HCT116 (cell line): ENCODE data around the gene CORO2B. TPM values are rescaled to one million over a fixed set of nuclear protein-coding genes. Genes with fewer than 3 reads are reported as not detected.

Source experiments
- ATAC-seq: fragments of 200-7000 bp; cut with Tn5 transposase; 2 replicates; pipeline ENCODE4 v1.9.1; 2020; ENCODE audit warnings: mild to moderate bottlenecking, moderate library complexity
- BruUV-seq: library from RNA; stranded (reverse); fragments of 400-500 nt; replicated peaks from 2 replicates; lab custom pipeline; 2021; lab: Mats Ljungman, UMichigan
- CTCF ChIA-PET: fragments of 300-600 bp; sonication (Branson Sonifier 250); formaldehyde crosslinking; loops from one replicate; lab custom pipeline; 2021; ENCODE audit warnings: antibody characterized with exemption; lab: Charles Lee
- POLR2A ChIA-PET: fragments of 300-600, 350-600 bp; sonication (Branson Sonifier 250); formaldehyde crosslinking; loops from one replicate; lab custom pipeline; 2021; ENCODE audit warnings: antibody characterized with exemption; lab: Charles Lee
- RAD21 ChIA-PET, 2 experiments: fragments of 300-600 bp; sonication (Branson Sonifier 250); formaldehyde crosslinking; loops; one replicate each; lab custom pipeline; 2023; ENCODE audit warnings: low total read pairs in 2 of 2; ENCODE audit not compliant: uncharacterized antibody in 2 of 2, unreplicated experiment in 2 of 2, low non-redundant PET in 1 of 2; lab: Charles Lee
- DNase-seq: peaks from one replicate; pipeline ENCODE4 v3.0.0-alpha.2; 2010; ENCODE audit warnings: low read depth, low spot score
- H2AFZ ChIP-seq: fragments of 200-600 bp; shearing (Covaris generic), sonication (generic); 2 replicates; pipeline ENCODE4 v1.6.1; 2017; ENCODE audit warnings: low read depth, mixed run types, mixed read lengths, antibody characterized with exemption, low read length; ENCODE audit not compliant: poor library complexity, severe bottlenecking
- H3K27ac ChIP-seq: 2 replicates; pipeline ENCODE4 v1.5.1; 2012; ENCODE audit warnings: low read depth, low read length
- H3K27me3 ChIP-seq: fragments of 200-600 bp; sonication (generic); 2 replicates; pipeline ENCODE4 v1.6.1; 2016; ENCODE audit warnings: mixed run types, low read length, mixed read lengths; ENCODE audit not compliant: insufficient read depth
- H3K36me3 ChIP-seq, 2 experiments: fragments of 200-500 bp in 1 of 2; fragments of 200-600 bp in 1 of 2; sonication (Bioruptor generic) in 1 of 2; sonication (generic) in 1 of 2; 2 replicates each; pipeline versions ENCODE4 v1.5.1 to v1.6.1; 2014 to 2016; ENCODE audit warnings: low read length in 2 of 2, inconsistent platforms in 1 of 2, mixed read lengths in 1 of 2, mixed run types in 1 of 2; ENCODE audit not compliant: insufficient read depth in 2 of 2, control insufficient read depth in 1 of 2
- H3K4me1 ChIP-seq, 2 experiments: fragments of 200-600 bp in 1 of 2; sonication (generic) in 1 of 2; 2 replicates each; pipeline versions ENCODE4 v1.5.1 to v1.6.1; 2012 to 2017; ENCODE audit warnings: low read length in 2 of 2, inconsistent platforms in 1 of 2, mild to moderate bottlenecking in 1 of 2, mixed read lengths in 1 of 2, mixed run types in 1 of 2, moderate library complexity in 1 of 2; ENCODE audit not compliant: insufficient read depth in 2 of 2, control insufficient read depth in 1 of 2
- H3K4me2 ChIP-seq: fragments of 200-600 bp; sonication (generic); 2 replicates; pipeline ENCODE4 v1.6.1; 2017; ENCODE audit warnings: mixed run types, low read length, mixed read lengths
- H3K4me3 ChIP-seq, 2 experiments: fragments of 200-600 bp in 1 of 2; sonication (generic) in 1 of 2; replicated peaks in 1 of 2; 2 replicates each; pipeline ENCODE4 v1.5.1; 2011 to 2016; ENCODE audit warnings: low read length in 2 of 2, control low read depth in 1 of 2, low read depth in 1 of 2, mild to moderate bottlenecking in 1 of 2, mixed read lengths in 1 of 2, mixed run types in 1 of 2
- H3K79me2 ChIP-seq: fragments of 200-600 bp; sonication (generic); 2 replicates; pipeline ENCODE4 v1.6.1; 2017; ENCODE audit warnings: mild to moderate bottlenecking, mixed run types, low read length, moderate library complexity, mixed read lengths; ENCODE audit not compliant: insufficient read depth
- H3K9ac ChIP-seq: fragments of 200-600 bp; sonication (generic); 2 replicates; pipeline ENCODE4 v1.6.1; 2016; ENCODE audit warnings: low read length, mixed read lengths
- H3K9me2 ChIP-seq: fragments of 200-600 bp; sonication (generic), shearing (Covaris generic); 2 replicates; pipeline ENCODE4 v1.6.1; 2017; ENCODE audit warnings: mixed run types, mild to moderate bottlenecking, moderate library complexity; ENCODE audit not compliant: insufficient read depth
- H3K9me3 ChIP-seq, 2 experiments: fragments of 200-500 bp in 1 of 2; fragments of 200-600 bp in 1 of 2; sonication (Bioruptor generic) in 1 of 2; sonication (generic) in 1 of 2; 2 replicates each; pipeline ENCODE4 v1.6.1; 2014 to 2017; ENCODE audit warnings: low read length in 2 of 2, mixed read lengths in 2 of 2, inconsistent platforms in 1 of 2, low read depth in 1 of 2, mild to moderate bottlenecking in 1 of 2, mixed run types in 1 of 2, moderate library complexity in 1 of 2; ENCODE audit not compliant: control insufficient read depth in 1 of 2, insufficient read depth in 1 of 2
- H4K20me1 ChIP-seq: fragments of 200-600 bp; sonication (generic), shearing (Covaris generic); 2 replicates; pipeline ENCODE4 v1.6.1; 2017; ENCODE audit warnings: mixed run types, mild to moderate bottlenecking, moderate library complexity; ENCODE audit not compliant: insufficient read depth
- ATF3 ChIP-seq: IDR thresholded peaks from 2 replicates; pipeline ENCODE4 v1.6.1; 2012
- CBX3 ChIP-seq: IDR thresholded peaks from 2 replicates; pipeline ENCODE4 v1.6.1; 2012; ENCODE audit warnings: low read depth
- CEBPB ChIP-seq: IDR thresholded peaks from 2 replicates; pipeline ENCODE4 v1.6.1; 2012; ENCODE audit warnings: low read depth
- CTCF ChIP-seq, 3 experiments: fragments of 200-600 bp in 1 of 3; sonication (generic) in 1 of 3; IDR thresholded peaks in 2 of 3; conservative IDR thresholded peaks in 1 of 3; 2 replicates each; pipeline ENCODE4 v1.5.1; 2012 to 2017; ENCODE audit warnings: low read depth in 2 of 3, low read length in 2 of 3, antibody characterized with exemption in 1 of 3, borderline replicate concordance in 1 of 3, control low read depth in 1 of 3, mild to moderate bottlenecking in 1 of 3, mixed read lengths in 1 of 3, mixed run types in 1 of 3, moderate library complexity in 1 of 3; ENCODE audit not compliant: insufficient read depth in 1 of 3
- EGR1 ChIP-seq: IDR thresholded peaks from 2 replicates; pipeline ENCODE4 v1.6.1; 2012; ENCODE audit warnings: low read depth
- ELF1 ChIP-seq: IDR thresholded peaks from 2 replicates; pipeline ENCODE4 v1.6.1; 2012; ENCODE audit warnings: low read depth, borderline replicate concordance
- EZH2 ChIP-seq: fragments of 200-600 bp; sonication (generic); IDR thresholded peaks from 2 replicates; pipeline ENCODE4 v1.6.1; 2017; ENCODE audit warnings: antibody characterized with exemption, mixed run types
- FOSL1 ChIP-seq: IDR thresholded peaks from 2 replicates; pipeline ENCODE4 v1.6.1; 2012; ENCODE audit warnings: low read depth
- JUND ChIP-seq: IDR thresholded peaks from 2 replicates; pipeline ENCODE4 v1.6.1; 2012
- MAX ChIP-seq: IDR thresholded peaks from 2 replicates; pipeline ENCODE4 v1.6.1; 2012
- POLR2AphosphoS5 ChIP-seq: IDR thresholded peaks from 2 replicates; pipeline ENCODE4 v1.6.1; 2011; ENCODE audit warnings: mild to moderate bottlenecking, low read depth, low read length, moderate library complexity
- RAD21 ChIP-seq: IDR thresholded peaks from 2 replicates; pipeline ENCODE4 v1.6.1; 2012; ENCODE audit warnings: low read depth, mild to moderate bottlenecking
- REST ChIP-seq: IDR thresholded peaks from 2 replicates; pipeline ENCODE4 v1.6.1; 2012; ENCODE audit warnings: low read depth
- SRF ChIP-seq: IDR thresholded peaks from 2 replicates; pipeline ENCODE4 v1.6.1; 2012; ENCODE audit warnings: low read depth
- TCF7L2 ChIP-seq: IDR thresholded peaks from 2 replicates; pipeline ENCODE4 v1.7.0; 2011; ENCODE audit warnings: borderline replicate concordance, inconsistent platforms; ENCODE audit not compliant: insufficient read depth, insufficient read length; ENCODE audit errors: extremely low read depth
- YY1 ChIP-seq: IDR thresholded peaks from 2 replicates; pipeline ENCODE4 v1.6.1; 2011; ENCODE audit warnings: low read length, low read depth, moderate library complexity, mild to moderate bottlenecking; ENCODE audit not compliant: insufficient replicate concordance; ENCODE audit errors: extremely low read depth
- ZBTB33 ChIP-seq: IDR thresholded peaks from 2 replicates; pipeline ENCODE4 v1.6.1; 2011; ENCODE audit warnings: mild to moderate bottlenecking, low read length, moderate library complexity; ENCODE audit not compliant: insufficient replicate concordance; ENCODE audit errors: extremely low read depth
- ZFX ChIP-seq: fragments of 450-650 bp; IDR thresholded peaks from 2 replicates; pipeline ENCODE4 v1.6.1; 2017
- intact Hi-C: fragments of 100-400 bp; cut with micrococcal nuclease; formaldehyde crosslinking; loops from 2 replicates; pipeline ENCODE4 v1.10.0; 2022
- total RNA-seq: library from RNA; stranded (reverse); gene quantifications from one replicate; pipeline ENCODE4 v1.2.1, GENCODE V29; 2021; ENCODE audit not compliant: unreplicated experiment

The CORO2B gene
- total RNA-seq, 1 experiment from 2014 or later = 2.8 TPM

- no peak for DNase-seq
- Histone ChIP-seq H2AFZ (no peak overlapping the region), H3K27ac (no peak overlapping the region), H3K79me2 (no peaks in the 10 kb centered on the region), H3K4me2 (no peak overlapping the region), H3K4me3 (no peak overlapping the region), H3K36me3 (no peaks in the 10 kb centered on the region), H3K9me3 (no peaks in the 10 kb centered on the region), H3K9me2 (no peaks in the 10 kb centered on the region), H4K20me1 (no peaks in the 10 kb centered on the region), H3K27me3 (no peaks in the 10 kb centered on the region), H3K9ac (no peak overlapping the region), H3K4me1 (peaks cover under 1% of the 10 kb centered on the region in 2 experiments; a peak in 2 of 4 replicates)
- intact Hi-C loops = no loop called here
- TF ChIP-seq YY1 (no peak), TCF7L2 (no peak), CTCF (IDR thresholded peaks at IDR 0.05 in 2 of 3, conservative IDR thresholded peaks at IDR 0.05 in 1 of 3; ENCODE audit: borderline replicate concordance in 1 of 3, insufficient read depth in 1 of 3, low read depth in 2 of 3, low read length in 2 of 3) (no peak), ATF3 (no peak), EGR1 (no peak), EZH2 (no peak), ZBTB33 (no peak), MAX (no peak), POLR2AphosphoS5 (no peak), REST (no peak), SRF (no peak), ELF1 (no peak), FOSL1 (no peak), CBX3 (no peak), JUND (no peak), CEBPB (no peak), RAD21 (no peak), ZFX (no peak)
- no peak for ATAC-seq
- BruUV-seq = no TSS peak
- ChIA-PET POLR2A (no interaction called here), CTCF (interaction anchor here (1.1 kb wide), 1 partner anchor 13 kb away, joined by 3 read pairs; no protein-coding TSS in a partner anchor), RAD21 (no interaction called here)
These were observed 20.4 kb downstream of the CORO2B start for GRCh38 chr15:68599153-68599545.
